Measurements from ENCODE around the gene CTNNBL1.

- TF ChIP-seq CTCF (IDR thresholded peaks at IDR 0.05): peak in 6 of 7 experiments; percentile 11 to 55 (median 39)
- TF ChIP-seq POLR2A (IDR thresholded peaks at IDR 0.05): no peak
These were observed 41.9 kb upstream of the CTNNBL1 start for GRCh38 chr20:37651932-37652331.
